GOT3 (cell line): ENCODE measurements around the gene FDX1.
A peak's percentile ranks its signal among the peaks of the same experiment; 100 is the strongest.
"Not testable (repeated sequence)": the region's sequence is repeated elsewhere in the genome, so short reads cannot be mapped to it uniquely, and the experiment has no call there.

Experiments used
- DNase-seq: peaks from one replicate; lab custom pipeline; 2025; ENCODE audit warnings: mixed read lengths; lab: John Stamatoyannopoulos, UW

The FDX1 gene

GRCh38 chr11:110429731-110430266 is at the start of gene FDX1:
Gene FDX1 (plus strand): TSS chr11:110429948. CDS start chr11:110430121, 173 bp downstream.
- peak; percentile 45 for DNase-seq

GRCh38 chr11:110380836-110381622 is 48.7 kb upstream of the FDX1 start:
- DNase-seq = no peak

- DNase-seq = not testable (repeated sequence)
These were observed 41.5 kb upstream of the FDX1 start for GRCh38 chr11:110388231-110388630.

DNA sequence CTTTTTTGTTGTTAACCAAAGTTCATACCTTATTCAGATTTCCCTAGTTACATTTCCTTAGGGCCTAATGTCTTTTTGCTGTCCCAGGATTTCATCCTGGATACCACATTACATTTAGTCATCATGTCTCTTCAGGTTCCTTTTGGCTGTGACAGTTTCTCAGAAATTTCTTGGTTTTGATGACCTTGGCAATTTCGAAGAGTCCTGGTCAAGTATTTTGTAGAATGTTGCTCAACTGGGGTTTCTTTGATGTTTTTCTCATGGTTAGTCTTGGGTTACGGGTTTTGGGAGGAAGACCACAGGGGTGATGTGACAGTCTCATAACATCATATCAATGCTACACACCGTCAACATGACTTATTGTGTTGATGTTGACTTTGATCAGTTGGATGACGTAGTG is 39.8 kb upstream of the FDX1 start:
- DNase-seq = no peak

DNA sequence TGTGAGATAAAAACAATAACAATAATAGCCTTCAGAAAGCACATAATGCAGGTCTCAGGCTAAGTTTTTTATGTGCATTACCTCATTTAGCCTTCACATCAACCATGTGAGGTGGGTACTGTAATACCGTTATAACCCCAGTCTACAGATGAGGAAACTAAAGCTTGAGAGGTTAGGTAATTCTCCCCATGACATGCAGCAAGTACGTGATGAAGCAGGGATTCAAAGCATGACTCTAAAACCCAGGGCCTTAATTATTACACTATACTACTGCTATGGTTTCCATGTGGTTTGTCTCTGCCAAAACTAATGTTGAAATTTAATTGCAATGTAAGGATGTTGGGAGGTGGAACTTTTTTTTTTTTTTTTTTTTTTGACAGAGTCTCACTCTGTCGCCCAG is 37.7 kb upstream of the FDX1 start:
- no peak for DNase-seq

DNA sequence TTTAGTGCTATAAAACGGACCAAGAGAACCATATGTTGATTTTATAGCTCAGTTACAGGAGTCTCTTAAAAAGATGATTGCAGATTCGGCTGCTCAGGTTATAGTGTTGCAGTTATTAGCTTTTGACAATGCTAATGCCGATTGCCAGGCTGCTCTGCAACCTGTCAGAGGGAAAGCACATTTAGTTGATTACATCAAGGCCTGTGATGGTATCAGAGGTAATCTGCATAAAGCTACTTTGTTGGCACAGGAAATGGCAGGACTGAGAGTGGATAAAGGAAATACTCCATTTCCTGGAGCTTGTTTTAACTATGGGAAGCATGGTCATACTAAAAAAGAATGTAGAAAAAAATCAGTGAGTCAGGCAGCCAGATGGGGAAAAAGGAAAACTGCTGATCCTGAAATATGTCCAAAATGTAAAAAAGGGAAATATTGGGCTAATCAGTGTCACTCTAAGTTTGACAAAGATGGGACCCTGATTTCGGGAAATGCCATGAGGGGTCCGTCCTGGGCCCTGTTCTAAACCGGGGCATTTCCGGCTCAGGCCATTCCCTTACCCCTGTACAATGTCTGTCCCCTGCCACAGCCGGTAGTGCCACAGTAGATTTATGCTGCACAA is 32.0 kb upstream of the FDX1 start:
- DNase-seq = not testable (repeated sequence)

GRCh38 chr11:110403585-110403984 is 26.2 kb upstream of the FDX1 start:
- DNase-seq = not testable (repeated sequence)

DNA sequence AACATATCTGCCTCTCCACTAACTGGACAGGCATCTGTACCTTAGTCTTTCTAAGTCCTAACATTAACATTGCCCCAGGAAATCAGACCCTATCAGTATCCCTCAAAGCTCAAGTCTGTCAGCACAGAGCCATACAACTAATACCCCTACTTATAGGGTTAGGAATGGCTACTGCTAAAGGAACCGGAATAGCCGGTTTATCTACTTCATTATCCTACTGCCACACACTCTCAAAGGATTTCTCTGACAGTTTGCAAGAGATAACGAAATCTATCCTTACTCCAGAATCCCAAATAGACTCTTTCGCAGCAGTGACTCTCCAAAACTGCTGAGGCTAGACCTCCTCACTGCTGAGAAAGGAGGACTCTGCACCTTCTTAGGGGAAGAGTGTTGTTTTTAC is 24.1 kb upstream of the FDX1 start:
- DNase-seq = not testable (repeated sequence)

DNA sequence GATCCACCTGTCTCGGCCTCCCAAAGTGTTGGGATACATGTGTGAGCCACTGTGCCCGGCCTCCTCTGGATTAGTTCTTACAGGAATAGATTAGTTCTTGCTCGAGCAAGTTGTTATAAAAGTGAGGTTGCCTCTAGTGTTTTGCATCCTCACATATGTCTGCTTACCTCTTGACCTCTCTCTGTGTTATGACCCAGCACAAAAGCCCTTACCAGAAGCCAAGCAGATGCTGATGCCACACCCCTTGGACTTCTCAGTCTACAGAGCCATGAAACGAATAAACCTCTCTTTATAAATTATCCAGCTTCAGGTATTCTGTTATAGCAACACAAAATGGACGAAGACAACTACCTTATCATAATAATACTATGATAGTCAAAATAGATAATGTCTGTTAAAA is 22.4 kb upstream of the FDX1 start:
- DNase-seq = no peak

DNA sequence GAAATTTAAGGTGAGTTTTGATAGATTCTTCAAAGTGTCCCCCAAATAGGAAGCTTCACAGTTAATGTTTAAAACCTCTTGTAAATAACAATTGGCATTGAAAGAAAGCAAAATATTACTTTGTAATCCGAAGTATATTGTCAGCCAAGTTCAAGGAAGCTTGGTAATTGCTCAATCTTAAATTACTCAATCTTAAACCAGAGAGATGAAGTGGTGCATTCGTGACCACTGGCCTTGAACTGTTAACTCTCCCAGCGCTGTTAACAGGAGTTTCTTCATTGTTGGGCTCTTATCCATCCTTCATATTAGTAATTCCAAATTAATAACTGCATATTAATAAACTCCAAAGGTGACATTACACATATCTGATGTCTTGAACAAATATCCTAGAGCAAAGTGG is 20.6 kb upstream of the FDX1 start:
- no peak for DNase-seq

DNA sequence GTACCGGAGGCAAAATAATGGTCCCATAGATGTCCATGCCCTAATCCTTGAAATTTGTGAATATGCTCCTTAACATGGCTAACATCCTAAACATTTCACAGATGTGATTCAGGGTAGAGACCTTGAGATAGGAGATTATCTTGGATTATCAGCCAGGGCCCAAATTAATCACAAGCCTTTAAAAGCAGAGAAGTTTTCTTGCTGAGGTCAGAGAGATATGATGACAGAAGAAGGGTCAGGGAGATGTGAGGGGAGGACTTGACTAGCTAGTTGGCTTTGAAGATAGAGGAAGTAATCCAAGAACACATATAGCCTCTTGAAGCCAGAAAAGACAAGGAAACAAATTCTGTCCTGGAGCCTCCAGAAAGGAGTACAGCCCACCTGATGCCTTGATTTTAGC is 19.1 kb upstream of the FDX1 start:
- DNase-seq = no peak

DNA sequence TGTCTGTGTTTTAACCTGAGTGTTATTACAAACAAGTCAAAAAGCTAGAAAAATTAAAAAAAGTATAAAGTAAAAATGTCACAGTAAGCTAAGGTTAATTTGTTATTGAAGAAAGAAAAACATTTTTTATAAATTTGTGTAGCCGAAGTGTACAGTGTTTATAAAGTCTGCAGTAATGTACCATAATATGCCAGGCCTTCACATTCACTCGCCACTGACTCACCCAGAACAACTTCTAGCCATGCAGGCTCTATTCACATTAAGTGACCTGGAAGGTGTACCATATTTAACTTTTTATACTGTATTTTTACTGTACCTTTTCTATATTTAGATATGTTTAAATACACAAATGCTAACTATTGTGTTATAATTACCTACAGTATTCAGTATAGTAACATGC is 14.7 kb upstream of the FDX1 start:
- no peak for DNase-seq

- DNase-seq = not testable (repeated sequence)
These were observed 8.1 kb upstream of the FDX1 start for GRCh38 chr11:110421658-110422057.

GRCh38 chr11:110422306-110422905 is 7.3 kb upstream of the FDX1 start:
- no peak for DNase-seq

DNA sequence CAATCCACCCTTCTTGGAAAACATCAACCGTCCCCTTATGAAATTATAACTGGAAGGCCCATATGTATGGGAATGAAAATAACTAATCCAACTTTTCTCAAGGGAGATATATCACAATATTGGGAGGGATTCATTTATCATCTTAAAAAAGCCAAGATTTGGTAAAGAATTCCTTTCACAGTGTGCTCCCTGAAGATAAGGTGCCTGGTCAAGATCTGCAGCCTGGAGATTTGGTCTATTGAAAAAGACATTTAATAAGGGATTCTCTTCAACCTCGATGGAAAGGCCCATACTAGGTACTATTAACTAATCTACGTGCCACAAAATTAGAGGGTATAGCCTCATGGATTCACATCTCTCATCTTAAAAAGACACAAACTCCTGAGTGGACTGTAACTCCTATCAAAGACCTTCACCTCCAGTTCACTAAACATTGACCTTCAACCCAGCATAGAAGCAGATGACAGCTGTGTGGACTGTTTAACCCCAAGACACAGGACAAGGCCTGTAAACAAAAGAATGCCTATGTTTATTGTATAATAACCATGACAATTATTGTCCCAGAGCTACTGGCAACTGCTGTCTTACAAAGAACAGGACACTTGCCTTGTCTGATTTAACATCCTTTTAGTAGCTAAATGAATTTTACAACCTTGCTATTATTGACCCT is 4.8 kb upstream of the FDX1 start:
- no peak for DNase-seq

DNA sequence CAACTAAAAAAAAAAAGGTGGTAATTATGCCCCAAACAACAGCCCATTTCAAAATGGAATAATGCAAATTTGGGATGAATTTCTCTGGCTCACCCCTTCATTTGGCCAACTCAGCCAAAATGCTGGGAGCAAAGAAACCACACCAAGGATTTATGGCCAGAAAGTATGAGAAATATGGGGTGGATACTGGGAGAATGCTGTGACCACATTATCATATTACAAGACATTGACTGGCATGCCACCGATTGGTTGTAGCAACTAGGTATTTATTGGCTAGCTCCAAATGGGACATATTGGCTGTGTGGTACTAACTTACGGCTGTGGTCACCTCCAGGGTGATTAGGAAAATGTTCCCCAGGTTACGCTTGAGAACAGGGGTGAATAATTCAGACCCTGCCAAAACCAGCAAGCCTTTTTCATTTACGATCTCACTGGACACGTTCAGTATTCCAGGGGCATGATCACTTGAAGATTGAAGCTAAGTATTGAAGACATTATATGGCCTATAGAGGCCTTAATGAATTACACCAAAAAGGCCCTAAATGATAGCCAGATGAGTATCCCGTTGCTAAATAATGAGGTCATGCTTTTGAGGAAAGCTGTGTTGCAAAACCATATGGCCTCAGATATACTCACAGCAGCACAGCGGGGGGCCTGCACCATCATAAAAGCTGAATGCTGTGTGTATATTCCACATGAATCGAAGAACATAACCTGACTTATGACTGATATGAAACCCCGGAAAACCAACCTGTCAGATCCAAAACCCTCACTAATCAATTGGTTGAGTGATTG is 3.8 kb upstream of the FDX1 start:
- no peak for DNase-seq

DNA sequence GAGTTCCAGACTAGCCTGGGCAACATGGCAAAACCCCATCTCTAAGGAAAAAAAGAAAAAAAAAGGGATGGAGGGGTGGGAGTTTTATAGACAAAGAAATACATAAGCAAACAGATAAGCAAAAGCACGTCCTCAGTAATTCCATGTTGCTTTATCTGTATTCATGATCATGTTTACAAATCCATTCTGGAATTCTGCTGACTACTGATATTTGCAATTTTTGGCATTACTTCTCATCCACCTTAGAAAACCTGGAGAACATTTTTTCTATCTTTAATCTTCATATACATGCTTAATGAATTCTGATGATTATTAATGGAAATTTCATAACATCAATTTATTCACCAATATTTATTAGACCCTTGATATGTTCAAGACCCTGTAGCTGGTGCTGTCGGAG is 1.7 kb upstream of the FDX1 start:
- no peak for DNase-seq

- no peak for DNase-seq
These were observed 605 bp upstream of the FDX1 start for GRCh38 chr11:110428956-110429730.

- DNase-seq = no peak
These were observed 711 bp downstream of the FDX1 start for GRCh38 chr11:110430267-110431050.
